ENCODE results near the gene TMEM221.
A peak's percentile ranks its signal among the peaks of the same experiment; 100 is the strongest.

TMEM221 gene

DNA sequence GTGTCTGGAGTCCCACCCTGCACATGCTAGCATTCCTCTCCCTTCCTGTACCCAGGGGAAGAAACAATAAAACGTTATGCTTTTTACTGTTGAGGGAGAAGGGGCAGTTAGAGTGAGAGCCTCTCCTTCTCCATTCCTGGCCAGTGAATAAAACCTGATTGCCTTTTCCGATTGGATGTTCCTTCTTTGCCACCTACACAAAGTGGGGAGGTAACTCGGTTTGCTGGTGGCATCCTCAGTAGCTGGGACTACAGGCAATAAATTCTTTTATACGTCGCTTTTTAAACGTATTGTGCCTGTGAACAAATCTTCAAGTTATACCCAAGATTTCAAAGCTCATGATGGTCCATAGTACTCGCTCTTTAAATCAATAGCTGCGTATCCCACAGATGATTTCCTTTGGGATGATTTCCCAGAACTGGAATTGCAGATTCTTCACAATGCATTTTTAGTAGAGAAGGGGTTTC, 29.3 kb downstream of the TMEM221 start:
- TF ChIP-seq, protein P1, sequence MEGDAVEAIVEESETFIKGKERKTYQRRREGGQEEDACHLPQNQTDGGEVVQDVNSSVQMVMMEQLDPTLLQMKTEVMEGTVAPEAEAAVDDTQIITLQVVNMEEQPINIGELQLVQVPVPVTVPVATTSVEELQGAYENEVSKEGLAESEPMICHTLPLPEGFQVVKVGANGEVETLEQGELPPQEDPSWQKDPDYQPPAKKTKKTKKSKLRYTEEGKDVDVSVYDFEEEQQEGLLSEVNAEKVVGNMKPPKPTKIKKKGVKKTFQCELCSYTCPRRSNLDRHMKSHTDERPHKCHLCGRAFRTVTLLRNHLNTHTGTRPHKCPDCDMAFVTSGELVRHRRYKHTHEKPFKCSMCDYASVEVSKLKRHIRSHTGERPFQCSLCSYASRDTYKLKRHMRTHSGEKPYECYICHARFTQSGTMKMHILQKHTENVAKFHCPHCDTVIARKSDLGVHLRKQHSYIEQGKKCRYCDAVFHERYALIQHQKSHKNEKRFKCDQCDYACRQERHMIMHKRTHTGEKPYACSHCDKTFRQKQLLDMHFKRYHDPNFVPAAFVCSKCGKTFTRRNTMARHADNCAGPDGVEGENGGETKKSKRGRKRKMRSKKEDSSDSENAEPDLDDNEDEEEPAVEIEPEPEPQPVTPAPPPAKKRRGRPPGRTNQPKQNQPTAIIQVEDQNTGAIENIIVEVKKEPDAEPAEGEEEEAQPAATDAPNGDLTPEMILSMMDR (IDR thresholded peaks at IDR 0.05; ENCODE audit: unreplicated experiment in 3 of 3), result no peak
- H3K27ac Mint-ChIP-seq, result peak overlapping the region; percentile 97 to 99 (median 99)
- H3K4me3 Mint-ChIP-seq, result peak overlapping the region; percentile 93 to 95 (median 93)
- peaks cover 37% of the 10 kb centered on the region for H3K4me1 Mint-ChIP-seq
- no peaks in the 10 kb centered on the region for H3K9me3 Mint-ChIP-seq
- H3K27me3 Mint-ChIP-seq (ENCODE audit: low read depth), result no peaks in the 10 kb centered on the region
- peaks cover 4% of the 10 kb centered on the region for H3K36me3 Mint-ChIP-seq (ENCODE audit: low read depth)

DNA sequence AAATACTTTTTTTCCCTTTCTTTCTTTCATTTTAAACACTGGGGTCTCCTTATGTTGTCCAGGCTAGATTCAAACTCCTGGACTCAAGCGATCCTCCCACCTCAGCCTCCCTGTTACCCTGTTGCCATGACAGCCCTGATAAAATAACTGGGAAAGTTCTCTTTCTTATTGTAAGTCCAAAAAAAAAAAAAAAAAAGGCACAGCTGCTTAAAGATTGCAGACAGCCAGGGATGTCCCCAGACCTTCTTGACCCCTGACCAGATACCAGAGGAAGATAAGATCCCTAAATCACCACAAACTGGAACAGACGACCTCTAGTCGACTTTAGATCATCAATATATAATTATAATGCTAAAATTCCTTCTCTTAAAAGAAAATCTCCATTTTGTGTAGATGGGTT, 29.8 kb downstream of the TMEM221 start:
- no peaks in the 10 kb centered on the region for H3K9me3 Mint-ChIP-seq
- TF ChIP-seq, protein P1 (IDR thresholded peaks at IDR 0.05; ENCODE audit: unreplicated experiment in 3 of 3), result no peak
- peaks cover 37% of the 10 kb centered on the region for H3K4me1 Mint-ChIP-seq
- H3K36me3 Mint-ChIP-seq (ENCODE audit: low read depth), result peaks cover 4% of the 10 kb centered on the region
- no peaks in the 10 kb centered on the region for H3K27me3 Mint-ChIP-seq (ENCODE audit: low read depth)
- H3K27ac Mint-ChIP-seq, result peak overlapping the region; percentile 97 to 99 (median 99)
- H3K4me3 Mint-ChIP-seq, result peak overlapping the region; percentile 93 to 95 (median 93)

DNA sequence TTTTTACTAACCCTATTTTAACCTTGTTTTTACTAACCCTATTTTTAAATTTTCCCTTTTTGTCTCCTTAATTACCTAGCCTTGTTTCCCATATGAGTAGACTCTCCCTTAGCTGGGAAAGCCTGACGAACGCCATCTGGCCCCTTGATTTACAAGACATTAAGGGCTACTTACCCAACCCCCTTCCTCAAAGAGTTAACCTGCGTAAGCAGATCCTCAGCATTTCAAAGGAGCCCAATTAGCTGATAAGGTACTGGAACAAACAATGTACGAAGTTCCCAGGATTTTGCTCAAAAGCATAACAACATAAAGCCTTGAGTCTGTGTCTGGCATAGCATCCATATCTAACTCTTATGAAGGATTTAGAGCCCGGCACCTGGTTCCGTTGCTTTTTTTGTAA, 33.3 kb downstream of the TMEM221 start:
- H3K27me3 Mint-ChIP-seq (ENCODE audit: low read depth), result no peaks in the 10 kb centered on the region
- H3K27ac Mint-ChIP-seq, result peak overlapping the region; percentile 91 to 97 (median 95)
- H3K4me1 Mint-ChIP-seq, result peaks cover 45% of the 10 kb centered on the region
- H3K9me3 Mint-ChIP-seq, result no peaks in the 10 kb centered on the region
- TF ChIP-seq, protein P1 (IDR thresholded peaks at IDR 0.05; ENCODE audit: unreplicated experiment in 3 of 3), result no peak
- peak overlapping the region; percentile 45 to 65 (median 54) for H3K4me3 Mint-ChIP-seq
- no peaks in the 10 kb centered on the region for H3K36me3 Mint-ChIP-seq (ENCODE audit: low read depth)

DNA sequence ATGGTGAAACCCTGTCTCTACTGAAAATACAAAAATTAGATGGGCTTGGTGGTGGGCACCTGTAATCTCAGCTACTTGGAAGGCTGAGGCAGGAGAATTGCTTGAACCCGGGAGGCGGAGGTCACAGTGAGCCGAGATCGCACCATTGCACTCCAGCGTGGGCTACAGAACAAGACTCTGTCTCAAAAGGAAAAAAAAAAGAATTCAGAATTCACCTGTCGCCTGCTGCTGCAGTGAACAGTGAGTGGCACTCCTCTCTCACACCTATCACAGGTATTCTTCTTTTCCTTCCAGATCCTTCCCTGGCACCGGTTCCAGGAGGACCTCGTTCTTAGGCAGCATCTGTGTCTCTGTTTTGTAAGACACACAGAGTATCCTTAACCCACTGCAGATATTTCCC, 34.4 kb downstream of the TMEM221 start:
- no peaks in the 10 kb centered on the region for H3K9me3 Mint-ChIP-seq
- peak overlapping the region; percentile 68 to 95 (median 91) for H3K27ac Mint-ChIP-seq
- H3K4me3 Mint-ChIP-seq, result no peak overlapping the region
- TF ChIP-seq, protein P1 (IDR thresholded peaks at IDR 0.05; ENCODE audit: unreplicated experiment in 3 of 3), result no peak
- H3K36me3 Mint-ChIP-seq (ENCODE audit: low read depth), result no peaks in the 10 kb centered on the region
- H3K27me3 Mint-ChIP-seq (ENCODE audit: low read depth), result no peaks in the 10 kb centered on the region
- H3K4me1 Mint-ChIP-seq, result peaks cover 38% of the 10 kb centered on the region

DNA sequence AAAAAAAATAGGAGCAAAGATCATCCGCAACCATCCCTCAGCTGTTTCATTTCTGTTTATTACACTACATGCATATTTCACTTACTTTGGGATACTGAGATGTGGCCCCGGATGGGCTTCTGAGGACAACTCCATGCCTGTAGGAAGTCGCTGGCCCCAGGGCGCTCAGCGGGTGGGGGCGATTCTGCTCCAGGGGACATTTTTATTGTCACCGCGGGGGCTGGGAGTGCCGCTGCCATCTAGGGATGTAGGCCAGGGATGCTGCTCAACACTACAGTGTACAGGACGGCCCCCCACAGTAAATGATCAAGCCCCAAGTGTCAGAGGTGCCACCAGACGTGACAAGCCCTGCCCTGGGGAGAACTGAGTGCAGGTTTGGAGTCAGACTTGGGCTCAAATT, 36.7 kb downstream of the TMEM221 start:
- Mint-ChIP-seq H3K27ac (peak overlapping the region; percentile 91 to 95 (median 94)), H3K27me3 (ENCODE audit: low read depth) (no peaks in the 10 kb centered on the region)
- TF ChIP-seq, protein P1 (IDR thresholded peaks at IDR 0.05; ENCODE audit: unreplicated experiment in 3 of 3), result no peak

DNA sequence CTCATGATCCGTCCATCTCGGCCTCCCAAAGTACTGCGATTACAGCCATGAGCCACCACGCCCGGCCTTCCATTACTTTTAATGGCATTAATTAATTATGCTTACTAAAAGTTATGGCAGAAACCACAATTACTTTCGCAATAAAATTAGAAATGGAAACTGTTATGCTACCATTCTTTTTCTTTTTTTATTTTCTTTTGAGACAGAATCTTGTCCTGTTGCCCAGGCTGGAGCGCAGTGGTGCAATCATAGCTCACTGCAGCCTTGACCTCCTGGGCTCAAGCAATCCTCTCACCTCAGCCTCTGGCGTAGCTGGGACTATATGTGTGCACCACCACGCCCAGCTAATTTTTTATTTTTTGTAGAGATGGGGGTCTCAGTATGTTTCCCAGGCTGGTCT, 38.5 kb downstream of the TMEM221 start:
- Mint-ChIP-seq H3K4me3 (no peak overlapping the region), H3K27ac (peak overlapping the region in 1 of 3 experiments; percentile 72), H3K4me1 (peaks cover 34% of the 10 kb centered on the region), H3K27me3 (ENCODE audit: low read depth) (no peaks in the 10 kb centered on the region), H3K9me3 (no peaks in the 10 kb centered on the region), H3K36me3 (ENCODE audit: low read depth) (no peaks in the 10 kb centered on the region)
- TF ChIP-seq, protein P1 (IDR thresholded peaks at IDR 0.05; ENCODE audit: unreplicated experiment in 3 of 3), result no peak

More for the DNA sequence above, 36.7 kb downstream of the TMEM221 start:
- Mint-ChIP-seq H3K9me3 (no peaks in the 10 kb centered on the region), H3K4me1 (peaks cover 35% of the 10 kb centered on the region), H3K36me3 (ENCODE audit: low read depth) (no peaks in the 10 kb centered on the region), H3K4me3 (no peak overlapping the region)

Data from nephron (organoid).